Activated CD8-positive, alpha-beta memory T cell treated with anti-CD3 and anti-CD28 coated beads, Interleukin-2, amount 50 U/mL, for 4 hours (primary cell): Measurements from ENCODE around the gene PDGFRB.

Experiments
- DNase-seq: peaks from one replicate; pipeline ENCODE4 v3.0.0-alpha.2; 2020

The PDGFRB gene

GRCh38 chr5:150143350-150144245 lies 12.0 kb downstream of the PDGFRB start:
- DNase-seq = no peak

DNA sequence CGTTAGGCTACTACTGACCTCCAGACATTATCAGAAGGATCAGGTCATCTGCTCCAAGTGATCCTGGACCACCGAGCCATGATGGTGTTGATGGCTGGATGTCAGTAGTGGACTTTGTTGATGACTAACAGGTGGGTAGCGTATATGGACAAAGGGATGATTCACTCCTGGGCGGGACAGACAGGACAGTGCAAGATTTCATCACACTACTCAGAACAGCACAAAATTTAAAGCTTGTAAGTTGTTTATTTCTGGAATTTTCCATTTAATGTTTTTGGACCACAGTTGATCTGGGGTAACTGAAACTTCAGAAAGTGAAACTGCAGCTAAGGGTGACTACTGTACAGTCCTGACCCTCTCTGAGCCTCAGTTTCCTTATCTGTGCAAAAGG lies 12.7 kb downstream of the PDGFRB start:
- DNase-seq = no peak

DNA sequence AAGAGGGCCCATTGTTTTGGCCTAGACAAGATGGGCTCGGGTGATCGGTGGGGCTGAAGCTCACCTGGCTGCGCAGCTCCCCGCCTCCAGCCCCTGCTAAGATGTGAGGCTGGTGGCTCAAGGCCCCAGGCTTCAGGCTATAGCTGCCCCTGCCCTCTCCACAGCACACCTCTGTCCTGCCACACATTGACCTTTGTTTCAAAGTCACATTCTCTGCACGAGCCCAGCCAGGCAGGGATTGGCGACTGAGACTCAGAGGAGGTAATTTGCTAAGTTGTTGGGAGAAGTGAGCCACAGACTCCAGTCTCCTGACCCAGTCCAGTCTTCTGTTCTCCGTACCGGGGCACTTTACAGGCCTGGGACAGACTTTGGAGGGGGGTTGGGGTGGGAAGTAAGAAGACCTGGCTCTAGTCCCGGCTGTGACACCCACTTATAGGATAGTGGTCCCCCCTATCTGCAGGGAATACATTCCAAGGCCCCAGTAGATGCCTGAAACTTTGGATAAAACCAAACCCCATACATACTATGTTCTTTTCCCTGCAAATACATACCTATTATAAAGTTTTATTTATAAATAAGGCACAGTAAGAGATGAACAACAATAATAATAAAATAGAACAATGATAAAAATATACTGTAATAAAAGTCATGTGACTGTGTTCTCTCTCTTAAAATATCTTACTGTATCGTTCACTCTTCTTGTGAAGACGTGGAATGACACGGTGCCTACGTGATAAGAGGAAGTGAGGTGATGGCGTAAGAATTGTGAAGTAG lies 13.3 kb downstream of the PDGFRB start:
- no peak for DNase-seq

DNA sequence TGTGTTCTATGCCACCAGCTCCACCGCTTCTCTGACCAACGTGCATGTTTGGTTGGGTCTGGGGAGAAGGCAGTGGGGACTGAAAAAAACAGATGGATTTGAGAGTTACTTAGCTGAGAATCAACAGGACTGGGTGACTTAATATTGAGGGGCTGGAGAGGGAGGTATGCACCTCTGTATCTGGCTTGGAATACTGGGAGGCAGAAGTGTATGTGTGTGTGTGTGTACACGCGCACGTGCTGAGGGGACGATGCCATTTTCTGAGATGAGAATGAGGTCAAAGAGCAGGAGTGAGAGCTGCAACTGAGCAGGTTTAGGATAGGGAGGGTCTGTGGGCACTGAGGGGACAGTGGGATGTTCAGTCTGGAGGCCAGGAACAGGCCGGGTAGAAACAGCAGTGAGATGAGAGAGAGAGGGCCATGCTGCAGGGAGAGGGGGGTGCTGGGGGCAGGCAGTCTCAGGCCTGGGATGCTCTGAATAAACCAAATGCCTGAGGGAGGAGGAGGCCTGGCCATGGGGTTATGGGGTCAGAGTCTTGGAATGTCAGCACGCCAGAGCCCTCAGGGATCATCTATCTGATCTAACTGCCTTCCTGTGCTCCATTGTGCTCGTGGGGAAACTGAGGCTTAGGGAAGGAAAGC lies 14.0 kb downstream of the PDGFRB start:
- DNase-seq = no peak

GRCh38 chr5:150140830-150141229 lies 14.8 kb downstream of the PDGFRB start:
- DNase-seq = no peak

- DNase-seq = no peak
These were observed 16.3 kb downstream of the PDGFRB start for GRCh38 chr5:150139334-150139733.

DNA sequence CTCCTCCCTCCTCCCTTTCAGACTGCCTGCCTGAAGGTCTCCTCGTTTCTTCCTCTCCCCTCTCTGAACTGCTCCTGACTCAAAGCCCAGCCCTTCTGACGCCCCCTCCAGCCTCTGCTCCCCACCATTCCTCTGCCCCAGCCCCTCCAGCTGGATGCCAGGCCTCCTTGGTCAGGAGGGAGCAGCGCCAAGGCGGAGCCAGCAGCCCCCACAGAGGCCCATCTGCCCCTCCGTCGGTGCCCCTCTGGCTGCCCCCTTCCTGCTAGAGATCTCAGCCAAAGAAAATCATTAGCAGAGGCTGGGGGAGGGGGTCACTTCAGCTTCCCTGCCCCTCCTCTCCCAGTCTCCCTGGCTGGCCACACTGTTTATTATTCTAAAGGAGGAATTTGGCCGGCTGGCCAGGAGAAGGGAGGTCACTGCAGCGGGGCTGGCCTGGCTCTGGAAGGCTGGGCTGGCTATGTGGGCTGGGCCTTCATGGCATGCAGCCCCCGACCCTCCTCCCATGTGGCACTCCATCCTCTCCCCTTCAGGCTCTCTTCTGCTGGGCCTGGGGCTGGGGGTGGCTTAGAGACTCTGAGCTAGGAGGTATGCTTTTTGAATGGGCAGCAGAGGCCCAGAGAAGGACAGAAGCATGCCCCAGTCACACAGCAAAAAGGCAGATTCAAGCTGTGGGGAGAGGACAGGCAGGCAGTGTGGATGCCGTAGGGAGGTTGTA lies 16.9 kb downstream of the PDGFRB start:
- no peak for DNase-seq

- DNase-seq = no peak
These were observed 17.6 kb downstream of the PDGFRB start for GRCh38 chr5:150137997-150138396.

GRCh38 chr5:150137168-150137957 lies 18.3 kb downstream of the PDGFRB start:
- no peak for DNase-seq

GRCh38 chr5:150136305-150137167 lies 19.1 kb downstream of the PDGFRB start:
- DNase-seq = no peak

- no peak for DNase-seq
These were observed 19.9 kb downstream of the PDGFRB start for GRCh38 chr5:150135557-150136304.

DNA sequence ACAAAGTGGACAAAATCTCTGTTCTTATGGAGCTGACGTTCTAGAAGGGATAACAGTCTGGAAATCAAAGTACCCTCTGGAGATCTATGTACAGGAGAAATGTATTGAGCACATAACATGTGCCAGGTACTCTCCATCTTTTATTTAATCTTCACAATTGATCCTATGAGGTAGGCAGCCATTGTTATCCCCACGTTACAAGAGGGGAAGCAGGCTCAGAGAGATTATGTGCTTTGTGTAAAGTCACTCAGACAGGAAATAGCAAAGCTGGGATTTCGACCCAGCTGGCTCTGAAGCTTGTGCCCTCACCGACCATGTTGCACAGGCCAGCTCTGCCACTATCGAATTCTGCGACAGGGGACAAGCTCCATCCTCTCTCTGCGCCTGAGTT lies 21.5 kb downstream of the PDGFRB start:
- DNase-seq = no peak

GRCh38 chr5:150133581-150134197 lies 22.0 kb downstream of the PDGFRB start:
- no peak for DNase-seq

- DNase-seq = no peak
These were observed 22.9 kb downstream of the PDGFRB start for GRCh38 chr5:150132740-150133139.

GRCh38 chr5:150131978-150132694 lies 23.5 kb downstream of the PDGFRB start:
- DNase-seq = no peak

- DNase-seq = no peak
These were observed 24.2 kb downstream of the PDGFRB start for GRCh38 chr5:150131461-150131860.

- DNase-seq = no peak
These were observed 25.1 kb downstream of the PDGFRB start for GRCh38 chr5:150130493-150130922.

- DNase-seq = peak; percentile 47
These were observed 25.7 kb downstream of the PDGFRB start for GRCh38 chr5:150129813-150130492.

- no peak for DNase-seq
These were observed 26.2 kb downstream of the PDGFRB start for GRCh38 chr5:150129454-150129812.
